SK-N-SH (cell line): ENCODE measurements around the gene TFB2M. TPM values are rescaled to one million over a fixed set of nuclear protein-coding genes. Genes with fewer than 3 reads are reported as not detected.

Experiments used
- CTCF ChIA-PET: fragments of 300-600, 350-600 bp; formaldehyde crosslinking; extraction: SDS; loops from one replicate; lab custom pipeline; 2021; lab: Yijun Ruan, JAX
- POLR2A ChIA-PET: fragments of 350-600 bp; sonication (Branson Sonifier 250); formaldehyde crosslinking; extraction: SDS; loops from one replicate; lab custom pipeline; 2020; ENCODE audit warnings: antibody characterized with exemption, inconsistent platforms; lab: Yijun Ruan, JAX
- DNase-seq: peaks from one replicate; pipeline ENCODE4 v3.0.0; 2012
- H2AFZ ChIP-seq: fragments of 200-600 bp; sonication (generic); 2 replicates; pipeline ENCODE4 v1.8.1; 2016; ENCODE audit warnings: antibody characterized with exemption, mild to moderate bottlenecking, low read depth
- H3F3A ChIP-seq: fragments of 200-600 bp; sonication (generic); replicated peaks from 2 replicates; pipeline ENCODE3; 2016; ENCODE audit warnings: antibody characterized with exemption, mild to moderate bottlenecking; ENCODE audit not compliant: insufficient read depth
- H3K27ac ChIP-seq, 2 experiments: fragments of 200-500 bp in 1 of 2; fragments of 200-600 bp in 1 of 2; sonication (Bioruptor generic) in 1 of 2; sonication (generic), shearing (Covaris generic) in 1 of 2; 2 replicates each; pipeline versions ENCODE4 v1.5.1 to v1.6.1; 2014 to 2016; ENCODE audit warnings: low read depth in 2 of 2, inconsistent platforms in 1 of 2, low read length in 1 of 2, mild to moderate bottlenecking in 1 of 2, mixed read lengths in 1 of 2
- H3K27me3 ChIP-seq: fragments of 200-600 bp; sonication (generic), shearing (Covaris generic); 2 replicates; pipeline ENCODE4 v1.6.1; 2016; ENCODE audit warnings: mixed run types; ENCODE audit not compliant: insufficient read depth
- H3K36me3 ChIP-seq, 2 experiments: fragments of 200-500 bp in 1 of 2; fragments of 200-600 bp in 1 of 2; sonication (Bioruptor generic) in 1 of 2; sonication (generic) in 1 of 2; replicated peaks in 1 of 2; 2 replicates each; pipeline versions ENCODE3 to v1.5.1; 2014 to 2016; ENCODE audit warnings: low read length in 1 of 2, mild to moderate bottlenecking in 1 of 2; ENCODE audit not compliant: insufficient read depth in 2 of 2, control insufficient read depth in 1 of 2
- H3K4me1 ChIP-seq, 2 experiments: fragments of 200-500 bp in 1 of 2; fragments of 200-600 bp in 1 of 2; sonication (Bioruptor generic) in 1 of 2; sonication (generic), shearing (Covaris generic) in 1 of 2; 2 replicates each; pipeline versions ENCODE4 v1.5.1 to v1.6.1; 2014 to 2016; ENCODE audit warnings: low read depth in 1 of 2, low read length in 1 of 2, mixed run types in 1 of 2; ENCODE audit not compliant: insufficient read depth in 2 of 2, control insufficient read depth in 1 of 2
- H3K4me2 ChIP-seq: fragments of 200-600 bp; sonication (generic), shearing (Covaris generic); 2 replicates; pipeline ENCODE4 v1.6.1; 2017; ENCODE audit warnings: mixed run types
- H3K4me3 ChIP-seq, 2 experiments: fragments of 200-500 bp in 1 of 2; fragments of 200-600 bp in 1 of 2; sonication (Bioruptor generic) in 1 of 2; sonication (generic), shearing (Covaris generic) in 1 of 2; 2 replicates each; pipeline versions ENCODE4 v1.5.1 to v1.8.1; 2014 to 2016; ENCODE audit warnings: low read depth in 2 of 2, inconsistent platforms in 1 of 2, low read length in 1 of 2, mild to moderate bottlenecking in 1 of 2, mixed read lengths in 1 of 2, moderate library complexity in 1 of 2
- H3K79me2 ChIP-seq: fragments of 200-600 bp; sonication (generic); 2 replicates; pipeline ENCODE4 v1.8.1; 2017; ENCODE audit warnings: mild to moderate bottlenecking; ENCODE audit not compliant: insufficient read depth
- H3K9ac ChIP-seq: fragments of 200-600 bp; sonication (generic); 2 replicates; pipeline ENCODE4 v1.6.1; 2017; ENCODE audit warnings: mixed run types
- H3K9me2 ChIP-seq: fragments of 200-600 bp; sonication (generic); 2 replicates; pipeline ENCODE4 v1.6.1; 2017; ENCODE audit warnings: mixed run types
- H3K9me3 ChIP-seq: fragments of 200-600 bp; sonication (generic); 2 replicates; pipeline ENCODE4 v1.6.1; 2017; ENCODE audit warnings: mixed run types, mild to moderate bottlenecking, moderate library complexity
- H4K20me1 ChIP-seq: fragments of 200-600 bp; sonication (generic); 2 replicates; pipeline ENCODE4 v1.6.1; 2017; ENCODE audit warnings: mild to moderate bottlenecking, mixed run types; ENCODE audit not compliant: insufficient read depth
- FOSL2 ChIP-seq: IDR thresholded peaks from 2 replicates; pipeline ENCODE4 v1.4.0; 2012; ENCODE audit warnings: low read depth, mild to moderate bottlenecking, moderate library complexity, borderline replicate concordance
- FOXJ3 ChIP-seq: sonication (generic); formaldehyde crosslinking; IDR thresholded peaks from 2 replicates; pipeline ENCODE4 v1.5.1; 2020; ENCODE audit warnings: mild to moderate bottlenecking, missing genetic modification reagents
- FOXM1 ChIP-seq: IDR thresholded peaks from 2 replicates; pipeline ENCODE4 v1.4.0; 2012; ENCODE audit warnings: low read depth, mild to moderate bottlenecking
- GABPA ChIP-seq: IDR thresholded peaks from 2 replicates; pipeline ENCODE4 v1.4.0; 2012; ENCODE audit warnings: low read depth, mild to moderate bottlenecking
- GATA2 ChIP-seq: sonication (generic); formaldehyde crosslinking; IDR thresholded peaks from 2 replicates; pipeline ENCODE4 v1.5.0; 2020; ENCODE audit warnings: mild to moderate bottlenecking, missing genetic modification reagents
- MXI1 ChIP-seq: IDR thresholded peaks from 2 replicates; pipeline ENCODE4 v1.6.1; 2012; ENCODE audit warnings: mild to moderate bottlenecking, low read depth, low read length, improper control_type of control experiment
- RCOR1 ChIP-seq: fragments of 150-350 bp; IDR thresholded peaks from 2 replicates; pipeline ENCODE4 v1.6.1; 2017; ENCODE audit warnings: antibody characterized with exemption, low read length
- RFX5 ChIP-seq: IDR thresholded peaks from 2 replicates; pipeline ENCODE4 v1.6.1; 2012; ENCODE audit warnings: mild to moderate bottlenecking, improper control_type of control experiment, low read length
- RXRA ChIP-seq: IDR thresholded peaks from 2 replicates; pipeline ENCODE4 v1.4.0; 2012; ENCODE audit warnings: low read depth, mild to moderate bottlenecking, borderline replicate concordance
- SIN3A ChIP-seq: IDR thresholded peaks from 2 replicates; pipeline ENCODE4 v1.6.1; 2012; ENCODE audit warnings: low read depth, mild to moderate bottlenecking, low read length, moderate library complexity, borderline replicate concordance
- TCF12 ChIP-seq: IDR thresholded peaks from 2 replicates; pipeline ENCODE4 v1.4.0; 2012
- TEAD4 ChIP-seq: IDR thresholded peaks from 2 replicates; pipeline ENCODE4 v1.4.0; 2012; ENCODE audit warnings: mild to moderate bottlenecking, borderline replicate concordance; ENCODE audit not compliant: insufficient read depth
- WGBS: methylation state at CpG from one replicate; pipeline ENCODE4 v1.1.6; 2017; ENCODE audit warnings: low lambda C conversion rate; 5-methylcytosine and 5-hydroxymethylcytosine counted together
- polyA plus RNA-seq, 3 experiments: library from polyadenylated mRNA; depleted of rRNA; stranded (reverse); fragments of >200 nt; gene quantifications; 2 replicates each; pipeline ENCODE4 v1.2.3, GENCODE V29; 2012
- TF ChIP-seq, protein P1 (sequence below): IDR thresholded peaks from 2 replicates; pipeline ENCODE4; 2012
- TF ChIP-seq, protein P2 (sequence below): IDR thresholded peaks from 2 replicates; pipeline ENCODE4 v1.4.0; 2012; ENCODE audit warnings: low read depth
- TF ChIP-seq, protein P3 (sequence below): IDR thresholded peaks from 2 replicates; pipeline ENCODE4 v1.4.0; 2012; ENCODE audit warnings: low read depth, borderline replicate concordance
- TF ChIP-seq, protein P4 (sequence below): IDR thresholded peaks from 2 replicates; pipeline ENCODE4 v1.6.1; 2012; ENCODE audit warnings: mild to moderate bottlenecking, low read depth, low read length, moderate library complexity
- TF ChIP-seq, protein P5 (sequence below): IDR thresholded peaks from 2 replicates; pipeline ENCODE4 v1.4.0; 2012; ENCODE audit warnings: low read depth, borderline replicate concordance

Gene TFB2M
- polyA plus RNA-seq, 1 of the 3 experiments (the other 2 are of a cell fraction): 17.3 TPM

DNA sequence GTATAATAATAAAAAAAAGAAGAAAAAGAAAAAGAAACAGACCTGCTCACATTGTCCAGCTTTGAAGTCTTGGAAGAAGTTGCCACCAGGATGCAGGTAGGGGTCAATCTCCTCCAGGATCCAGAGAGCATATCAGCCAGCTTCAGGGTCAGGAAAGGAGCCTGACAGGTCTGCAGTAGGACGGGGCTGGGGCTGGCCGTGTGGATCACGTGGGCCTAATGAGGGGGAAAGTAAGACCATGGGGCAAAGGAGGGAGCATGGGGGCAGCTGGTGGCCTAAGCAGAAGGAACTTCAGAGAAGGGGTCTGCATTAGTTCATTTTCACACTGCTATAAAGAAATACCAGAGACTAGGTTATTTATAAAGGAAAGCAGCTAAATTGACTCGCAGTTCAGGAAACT is 39.7 kb downstream of the TFB2M start (continued):
- TF ChIP-seq, protein P1, sequence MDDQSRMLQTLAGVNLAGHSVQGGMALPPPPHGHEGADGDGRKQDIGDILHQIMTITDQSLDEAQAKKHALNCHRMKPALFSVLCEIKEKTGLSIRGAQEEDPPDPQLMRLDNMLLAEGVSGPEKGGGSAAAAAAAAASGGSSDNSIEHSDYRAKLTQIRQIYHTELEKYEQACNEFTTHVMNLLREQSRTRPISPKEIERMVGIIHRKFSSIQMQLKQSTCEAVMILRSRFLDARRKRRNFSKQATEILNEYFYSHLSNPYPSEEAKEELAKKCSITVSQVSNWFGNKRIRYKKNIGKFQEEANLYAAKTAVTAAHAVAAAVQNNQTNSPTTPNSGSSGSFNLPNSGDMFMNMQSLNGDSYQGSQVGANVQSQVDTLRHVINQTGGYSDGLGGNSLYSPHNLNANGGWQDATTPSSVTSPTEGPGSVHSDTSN: no peak
- TF ChIP-seq, protein P2, sequence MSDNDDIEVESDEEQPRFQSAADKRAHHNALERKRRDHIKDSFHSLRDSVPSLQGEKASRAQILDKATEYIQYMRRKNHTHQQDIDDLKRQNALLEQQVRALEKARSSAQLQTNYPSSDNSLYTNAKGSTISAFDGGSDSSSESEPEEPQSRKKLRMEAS: no peak
- TF ChIP-seq FOSL2 (no peak), MXI1 (no peak), RFX5 (no peak), RCOR1 (no peak), TCF12 (no peak), FOXJ3 (no peak)
- TF ChIP-seq, protein P3, sequence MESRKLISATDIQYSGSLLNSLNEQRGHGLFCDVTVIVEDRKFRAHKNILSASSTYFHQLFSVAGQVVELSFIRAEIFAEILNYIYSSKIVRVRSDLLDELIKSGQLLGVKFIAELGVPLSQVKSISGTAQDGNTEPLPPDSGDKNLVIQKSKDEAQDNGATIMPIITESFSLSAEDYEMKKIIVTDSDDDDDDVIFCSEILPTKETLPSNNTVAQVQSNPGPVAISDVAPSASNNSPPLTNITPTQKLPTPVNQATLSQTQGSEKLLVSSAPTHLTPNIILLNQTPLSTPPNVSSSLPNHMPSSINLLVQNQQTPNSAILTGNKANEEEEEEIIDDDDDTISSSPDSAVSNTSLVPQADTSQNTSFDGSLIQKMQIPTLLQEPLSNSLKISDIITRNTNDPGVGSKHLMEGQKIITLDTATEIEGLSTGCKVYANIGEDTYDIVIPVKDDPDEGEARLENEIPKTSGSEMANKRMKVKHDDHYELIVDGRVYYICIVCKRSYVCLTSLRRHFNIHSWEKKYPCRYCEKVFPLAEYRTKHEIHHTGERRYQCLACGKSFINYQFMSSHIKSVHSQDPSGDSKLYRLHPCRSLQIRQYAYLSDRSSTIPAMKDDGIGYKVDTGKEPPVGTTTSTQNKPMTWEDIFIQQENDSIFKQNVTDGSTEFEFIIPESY: no peak

DNA sequence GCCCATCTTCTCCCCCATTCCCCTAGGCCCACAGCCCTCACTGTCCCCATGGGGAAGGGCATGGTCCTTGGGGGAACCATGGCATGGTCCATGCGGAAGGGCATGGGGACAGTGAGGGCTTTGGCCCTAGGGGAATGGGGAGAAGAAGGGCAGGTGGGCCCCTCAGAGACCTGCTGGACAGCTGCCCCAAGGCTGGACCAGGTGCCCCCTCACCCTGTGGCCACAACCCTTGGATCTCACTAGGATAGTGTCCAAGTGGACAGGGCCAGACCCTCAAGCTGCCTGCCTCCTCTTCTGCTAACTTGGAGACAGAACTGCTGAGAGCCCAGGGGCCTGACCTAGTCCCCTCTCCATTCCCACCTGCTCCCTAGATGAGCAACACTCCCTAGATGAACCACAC is 46.5 kb downstream of the TFB2M start:
- CTCF ChIA-PET: no interaction called here
- Histone ChIP-seq H4K20me1 (no peaks in the 10 kb centered on the region), H3K79me2 (no peaks in the 10 kb centered on the region), H3K4me1 (no peaks in the 10 kb centered on the region), H3K36me3 (no peaks in the 10 kb centered on the region), H3K4me3 (no peak overlapping the region), H2AFZ (no peak overlapping the region), H3F3A (no peaks in the 10 kb centered on the region), H3K27ac (no peak overlapping the region), H3K9me2 (no peaks in the 10 kb centered on the region), H3K4me2 (no peak overlapping the region), H3K9me3 (no peaks in the 10 kb centered on the region; the same call in 1 of the 2 replicates), H3K9ac (no peak overlapping the region), H3K27me3 (no peaks in the 10 kb centered on the region)
- POLR2A ChIA-PET: no interaction called here
- no peak for TF ChIP-seq GABPA
- no peak for TF ChIP-seq FOXJ3
- no CpG with 5 or more reads among the region's 1 CpG for WGBS
- DNase-seq: no peak

DNA sequence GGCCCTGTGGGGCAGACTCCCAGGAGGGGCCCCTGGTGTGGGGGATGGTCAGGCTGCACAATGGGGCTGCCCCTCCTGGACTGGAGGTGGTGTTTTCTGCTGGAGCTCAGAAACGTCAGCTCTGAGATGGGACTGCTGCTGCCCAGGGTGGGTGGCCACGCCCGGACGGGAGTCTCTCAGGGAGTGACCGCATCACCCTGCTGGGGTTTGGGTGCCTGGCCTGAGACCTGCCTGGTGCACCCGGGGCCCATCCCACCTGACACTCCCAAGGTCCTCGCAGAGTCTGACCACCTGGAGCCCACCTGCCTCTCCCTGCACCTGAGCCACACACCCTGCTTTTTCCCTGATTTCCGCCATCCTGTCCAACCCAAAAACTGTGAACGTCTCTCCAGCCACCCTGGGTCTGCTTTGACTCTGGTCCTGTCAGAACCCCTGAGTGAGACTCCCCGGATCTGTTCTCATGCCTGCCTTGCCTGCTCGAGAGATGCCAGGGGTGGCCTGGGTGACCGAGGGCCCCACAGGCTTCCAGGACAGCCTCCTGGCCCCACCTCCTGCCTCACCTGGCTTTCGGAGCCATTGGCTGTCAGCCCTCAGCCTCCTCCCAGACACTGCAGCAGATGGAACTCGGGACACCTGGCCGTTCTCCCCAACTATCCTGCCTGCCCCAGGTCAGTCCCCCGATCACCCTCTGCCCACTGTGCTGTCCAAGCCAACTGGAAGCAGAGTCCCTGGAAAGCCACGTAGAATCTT is 47.4 kb downstream of the TFB2M start:
- no peaks in the 10 kb centered on the region for H3K4me1 ChIP-seq
- H3K9ac ChIP-seq: no peak overlapping the region
- no peaks in the 10 kb centered on the region for H3K36me3 ChIP-seq
- H3F3A ChIP-seq: no peaks in the 10 kb centered on the region
- no peaks in the 10 kb centered on the region for H3K27me3 ChIP-seq
- H3K9me3 ChIP-seq: no peaks in the 10 kb centered on the region; the same call in 1 of the 2 replicates
- POLR2A ChIA-PET: no interaction called here
- no peaks in the 10 kb centered on the region for H3K9me2 ChIP-seq
- H2AFZ ChIP-seq: no peak overlapping the region
- WGBS: 43% methylated on average over 10 of the region's 17 CpGs
- DNase-seq: no peak
- no peak for TF ChIP-seq SIN3A
- TF ChIP-seq GATA2 (CRISPR knock-in tag): no peak
- no peak for TF ChIP-seq RXRA
- no peak for TF ChIP-seq MXI1
- TF ChIP-seq, protein P2: no peak
- TF ChIP-seq, protein P4, sequence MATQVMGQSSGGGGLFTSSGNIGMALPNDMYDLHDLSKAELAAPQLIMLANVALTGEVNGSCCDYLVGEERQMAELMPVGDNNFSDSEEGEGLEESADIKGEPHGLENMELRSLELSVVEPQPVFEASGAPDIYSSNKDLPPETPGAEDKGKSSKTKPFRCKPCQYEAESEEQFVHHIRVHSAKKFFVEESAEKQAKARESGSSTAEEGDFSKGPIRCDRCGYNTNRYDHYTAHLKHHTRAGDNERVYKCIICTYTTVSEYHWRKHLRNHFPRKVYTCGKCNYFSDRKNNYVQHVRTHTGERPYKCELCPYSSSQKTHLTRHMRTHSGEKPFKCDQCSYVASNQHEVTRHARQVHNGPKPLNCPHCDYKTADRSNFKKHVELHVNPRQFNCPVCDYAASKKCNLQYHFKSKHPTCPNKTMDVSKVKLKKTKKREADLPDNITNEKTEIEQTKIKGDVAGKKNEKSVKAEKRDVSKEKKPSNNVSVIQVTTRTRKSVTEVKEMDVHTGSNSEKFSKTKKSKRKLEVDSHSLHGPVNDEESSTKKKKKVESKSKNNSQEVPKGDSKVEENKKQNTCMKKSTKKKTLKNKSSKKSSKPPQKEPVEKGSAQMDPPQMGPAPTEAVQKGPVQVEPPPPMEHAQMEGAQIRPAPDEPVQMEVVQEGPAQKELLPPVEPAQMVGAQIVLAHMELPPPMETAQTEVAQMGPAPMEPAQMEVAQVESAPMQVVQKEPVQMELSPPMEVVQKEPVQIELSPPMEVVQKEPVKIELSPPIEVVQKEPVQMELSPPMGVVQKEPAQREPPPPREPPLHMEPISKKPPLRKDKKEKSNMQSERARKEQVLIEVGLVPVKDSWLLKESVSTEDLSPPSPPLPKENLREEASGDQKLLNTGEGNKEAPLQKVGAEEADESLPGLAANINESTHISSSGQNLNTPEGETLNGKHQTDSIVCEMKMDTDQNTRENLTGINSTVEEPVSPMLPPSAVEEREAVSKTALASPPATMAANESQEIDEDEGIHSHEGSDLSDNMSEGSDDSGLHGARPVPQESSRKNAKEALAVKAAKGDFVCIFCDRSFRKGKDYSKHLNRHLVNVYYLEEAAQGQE: no peak
- no peak for TF ChIP-seq TEAD4
- no peak for TF ChIP-seq FOXM1
- TF ChIP-seq, protein P5, sequence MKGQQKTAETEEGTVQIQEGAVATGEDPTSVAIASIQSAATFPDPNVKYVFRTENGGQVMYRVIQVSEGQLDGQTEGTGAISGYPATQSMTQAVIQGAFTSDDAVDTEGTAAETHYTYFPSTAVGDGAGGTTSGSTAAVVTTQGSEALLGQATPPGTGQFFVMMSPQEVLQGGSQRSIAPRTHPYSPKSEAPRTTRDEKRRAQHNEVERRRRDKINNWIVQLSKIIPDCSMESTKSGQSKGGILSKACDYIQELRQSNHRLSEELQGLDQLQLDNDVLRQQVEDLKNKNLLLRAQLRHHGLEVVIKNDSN: no peak
- TF ChIP-seq, all 33 proteins: peak for 0
- H3K79me2 ChIP-seq: no peaks in the 10 kb centered on the region
- H3K4me3 ChIP-seq: no peak overlapping the region
- no peak overlapping the region for H3K27ac ChIP-seq
- no peaks in the 10 kb centered on the region for H4K20me1 ChIP-seq
- no peak overlapping the region for H3K4me2 ChIP-seq
- CTCF ChIA-PET: no interaction called here
